IPS DF 19.7 (cell line): ENCODE measurements around the gene GUCY2C.
"Not testable (repeated sequence)": the region's sequence is repeated elsewhere in the genome, so short reads cannot be mapped to it uniquely, and the experiment has no call there.

Source experiments
- DNase-seq: peaks from one replicate; pipeline ENCODE4 v3.0.0-alpha.2; 2013; ENCODE audit warnings: low read depth, low spot score

GUCY2C gene

GRCh38 chr12:14696265-14696741 is at the start of gene GUCY2C:
GUCY2C (minus strand) TSS chr12:14696599; CDS start chr12:14696448, 151 bp downstream.
- no peak for DNase-seq

- no peak for DNase-seq
Measured at GRCh38 chr12:14743061-14743460, 46.7 kb upstream of the GUCY2C start.

- DNase-seq = no peak
Measured at GRCh38 chr12:14741942-14742341, 45.5 kb upstream of the GUCY2C start.

GRCh38 chr12:14741153-14741552 is 44.8 kb upstream of the GUCY2C start:
- DNase-seq = no peak

GRCh38 chr12:14736441-14736840 is 40.0 kb upstream of the GUCY2C start:
- not testable (repeated sequence) for DNase-seq

GRCh38 chr12:14731821-14732220 is 35.4 kb upstream of the GUCY2C start:
- DNase-seq = no peak

- no peak for DNase-seq
Measured at GRCh38 chr12:14729586-14729985, 33.2 kb upstream of the GUCY2C start.

GRCh38 chr12:14723763-14724162 is 27.4 kb upstream of the GUCY2C start:
- DNase-seq = no peak

- peak; percentile 64 for DNase-seq
Measured at GRCh38 chr12:14716848-14717444, 20.5 kb upstream of the GUCY2C start.

- DNase-seq = no peak
Measured at GRCh38 chr12:14714437-14714836, 18.0 kb upstream of the GUCY2C start.

GRCh38 chr12:14710632-14711320 is 14.4 kb upstream of the GUCY2C start:
- DNase-seq = peak; percentile 54

- no peak for DNase-seq
Measured at GRCh38 chr12:14701809-14702568, 5.6 kb upstream of the GUCY2C start.

- no peak for DNase-seq
Measured at GRCh38 chr12:14700935-14701334, 4.5 kb upstream of the GUCY2C start.

- DNase-seq = no peak
Measured at GRCh38 chr12:14699923-14700322, 3.5 kb upstream of the GUCY2C start.

GRCh38 chr12:14698555-14698954 is 2.2 kb upstream of the GUCY2C start:
- no peak for DNase-seq

- DNase-seq = no peak
Measured at GRCh38 chr12:14695715-14696141, 671 bp downstream of the GUCY2C start.

- no peak for DNase-seq
Measured at GRCh38 chr12:14694970-14695369, 1.4 kb downstream of the GUCY2C start.

- DNase-seq = no peak
Measured at GRCh38 chr12:14694145-14694714, 2.2 kb downstream of the GUCY2C start.

GRCh38 chr12:14693116-14693515 is 3.3 kb downstream of the GUCY2C start:
- no peak for DNase-seq

- no peak for DNase-seq
Measured at GRCh38 chr12:14691560-14691959, 4.8 kb downstream of the GUCY2C start.

GRCh38 chr12:14689996-14690395 is 6.4 kb downstream of the GUCY2C start:
- DNase-seq = no peak

GRCh38 chr12:14689144-14689543 is 7.3 kb downstream of the GUCY2C start:
- no peak for DNase-seq
